ENCODE results near the gene TMED8.

TMED8 gene

DNA sequence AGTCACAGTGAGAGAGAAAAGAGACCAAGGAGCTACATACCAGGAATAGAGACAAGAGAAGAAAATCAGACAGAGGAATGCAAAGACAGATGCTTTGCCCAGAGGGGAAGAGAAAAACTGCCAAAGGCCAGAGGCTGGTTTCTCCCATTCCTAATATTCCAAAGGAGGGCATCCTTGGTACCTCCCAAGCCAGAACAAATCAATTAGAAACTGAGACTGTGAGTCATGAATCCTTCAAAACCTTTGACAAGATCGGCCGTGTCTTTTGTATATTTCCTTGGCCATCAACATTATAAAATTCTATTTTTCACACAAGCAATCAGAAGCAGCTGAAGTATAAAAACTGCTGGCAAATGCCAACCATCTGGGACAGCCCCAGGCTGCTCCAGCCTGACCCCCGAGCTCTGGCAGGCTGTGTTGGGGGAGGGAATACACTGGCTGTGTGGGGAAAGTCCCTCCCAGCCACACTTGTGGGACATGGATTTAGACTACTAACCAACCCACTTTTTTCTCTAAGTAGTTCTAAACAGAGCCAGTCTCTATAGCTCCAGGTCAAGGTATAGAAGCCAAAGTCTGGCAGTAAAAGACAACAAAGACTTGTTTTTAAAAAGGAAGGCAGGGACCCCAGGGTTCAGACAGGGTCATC lies 69.9 kb downstream of the TMED8 start:
- Histone ChIP-seq H3K27ac (ENCODE audit: low read depth, low read length) (no peak overlapping the region), H4K20me1 (ENCODE audit: control insufficient read depth, insufficient read depth, low read depth, low read length) (no peaks in the 10 kb centered on the region), H3K27me3 (ENCODE audit: control insufficient read depth, low read length) (no peaks in the 10 kb centered on the region), H3K36me3 (ENCODE audit: control insufficient read depth, low read length) (no peaks in the 10 kb centered on the region), H3K79me2 (ENCODE audit: control insufficient read depth, low read length) (no peaks in the 10 kb centered on the region), H3F3A (ENCODE audit: control insufficient read depth, insufficient read depth) (no peaks in the 10 kb centered on the region), H3K4me1 (ENCODE audit: control insufficient read depth, low read length) (peaks cover 3% of the 10 kb centered on the region; the same call in 1 of the 2 replicates), H3K9me2 (replicated peaks; ENCODE audit: control insufficient read depth, low read length) (no peaks in the 10 kb centered on the region), H3K4me2 (ENCODE audit: low read length) (no peak overlapping the region), H3K9me3 (ENCODE audit: control insufficient read depth, insufficient read depth, low read length) (no peaks in the 10 kb centered on the region), H3K4me3 (ENCODE audit: low read length) (no peak overlapping the region)
- TF ChIP-seq EZH2phosphoT487 (IDR thresholded peaks at IDR 0.05; ENCODE audit: borderline replicate concordance, low read length): no peak
- TF ChIP-seq, protein P1, sequence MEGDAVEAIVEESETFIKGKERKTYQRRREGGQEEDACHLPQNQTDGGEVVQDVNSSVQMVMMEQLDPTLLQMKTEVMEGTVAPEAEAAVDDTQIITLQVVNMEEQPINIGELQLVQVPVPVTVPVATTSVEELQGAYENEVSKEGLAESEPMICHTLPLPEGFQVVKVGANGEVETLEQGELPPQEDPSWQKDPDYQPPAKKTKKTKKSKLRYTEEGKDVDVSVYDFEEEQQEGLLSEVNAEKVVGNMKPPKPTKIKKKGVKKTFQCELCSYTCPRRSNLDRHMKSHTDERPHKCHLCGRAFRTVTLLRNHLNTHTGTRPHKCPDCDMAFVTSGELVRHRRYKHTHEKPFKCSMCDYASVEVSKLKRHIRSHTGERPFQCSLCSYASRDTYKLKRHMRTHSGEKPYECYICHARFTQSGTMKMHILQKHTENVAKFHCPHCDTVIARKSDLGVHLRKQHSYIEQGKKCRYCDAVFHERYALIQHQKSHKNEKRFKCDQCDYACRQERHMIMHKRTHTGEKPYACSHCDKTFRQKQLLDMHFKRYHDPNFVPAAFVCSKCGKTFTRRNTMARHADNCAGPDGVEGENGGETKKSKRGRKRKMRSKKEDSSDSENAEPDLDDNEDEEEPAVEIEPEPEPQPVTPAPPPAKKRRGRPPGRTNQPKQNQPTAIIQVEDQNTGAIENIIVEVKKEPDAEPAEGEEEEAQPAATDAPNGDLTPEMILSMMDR (IDR thresholded peaks at IDR 0.05; ENCODE audit: low read depth, low read length, poor library complexity, severe bottlenecking): no peak

DNA sequence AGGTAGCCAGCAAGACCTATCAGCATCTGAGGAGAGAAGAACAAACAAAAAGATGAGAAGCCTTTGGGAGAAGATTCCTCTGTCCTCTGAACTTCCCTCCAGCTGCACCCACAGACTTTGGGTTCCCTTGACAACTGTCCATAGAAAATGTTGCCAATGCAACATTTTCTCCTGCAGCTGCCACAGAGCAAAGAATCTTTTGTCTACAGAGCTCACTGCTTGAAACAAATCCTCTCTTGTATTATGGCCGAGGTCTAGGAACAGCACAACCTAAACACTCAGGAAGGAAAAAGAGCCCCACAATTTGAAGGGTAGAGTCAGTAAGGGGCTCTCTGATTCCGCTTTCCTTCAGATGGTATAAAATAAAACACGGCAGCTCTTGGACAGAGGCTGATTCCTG lies 70.5 kb downstream of the TMED8 start:
- H3K4me2 ChIP-seq (ENCODE audit: low read length): no peak overlapping the region
- TF ChIP-seq, protein P1 (IDR thresholded peaks at IDR 0.05; ENCODE audit: low read depth, low read length, poor library complexity, severe bottlenecking): no peak
- no peak for TF ChIP-seq EZH2phosphoT487 (IDR thresholded peaks at IDR 0.05; ENCODE audit: borderline replicate concordance, low read length)

DNA sequence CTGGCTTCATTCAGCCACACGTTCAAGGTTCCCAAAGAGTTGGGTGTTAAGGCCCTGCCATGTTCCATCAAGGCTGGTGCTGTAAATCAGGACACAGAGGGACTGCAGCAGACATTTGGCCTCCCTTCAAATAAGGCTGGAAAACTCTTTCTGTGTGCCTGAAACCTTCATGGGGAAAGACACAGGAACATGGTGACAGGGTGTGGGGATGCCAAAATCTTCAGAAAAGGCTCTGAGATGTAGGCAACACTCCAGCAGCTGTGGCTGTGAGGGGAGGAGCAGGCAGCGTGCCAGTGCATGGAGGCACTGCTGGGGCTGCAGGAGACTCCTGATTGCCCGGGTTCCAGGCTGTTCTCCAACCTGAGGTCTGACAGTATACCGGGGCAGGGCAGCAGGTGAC lies 71.2 kb downstream of the TMED8 start:
- Histone ChIP-seq H4K20me1 (ENCODE audit: control insufficient read depth, insufficient read depth, low read depth, low read length) (no peaks in the 10 kb centered on the region), H3K27me3 (ENCODE audit: control insufficient read depth, low read length) (no peaks in the 10 kb centered on the region), H3K9me3 (ENCODE audit: control insufficient read depth, insufficient read depth, low read length) (no peaks in the 10 kb centered on the region), H3K9me2 (replicated peaks; ENCODE audit: control insufficient read depth, low read length) (no peaks in the 10 kb centered on the region), H3K36me3 (ENCODE audit: control insufficient read depth, low read length) (no peaks in the 10 kb centered on the region), H3K4me2 (ENCODE audit: low read length) (no peak overlapping the region), H3K4me1 (ENCODE audit: control insufficient read depth, low read length) (peaks cover 3% of the 10 kb centered on the region; the same call in 1 of the 2 replicates), H3K27ac (ENCODE audit: low read depth, low read length) (no peak overlapping the region), H3F3A (ENCODE audit: control insufficient read depth, insufficient read depth) (no peaks in the 10 kb centered on the region), H3K79me2 (ENCODE audit: control insufficient read depth, low read length) (no peaks in the 10 kb centered on the region), H3K4me3 (ENCODE audit: low read length) (no peak overlapping the region)
- TF ChIP-seq, protein P1 (IDR thresholded peaks at IDR 0.05; ENCODE audit: low read depth, low read length, poor library complexity, severe bottlenecking): no peak
- TF ChIP-seq EZH2phosphoT487 (IDR thresholded peaks at IDR 0.05; ENCODE audit: borderline replicate concordance, low read length): no peak

More for the DNA sequence above, 70.5 kb downstream of the TMED8 start:
- Histone ChIP-seq H3K9me3 (ENCODE audit: control insufficient read depth, insufficient read depth, low read length) (no peaks in the 10 kb centered on the region), H3K27ac (ENCODE audit: low read depth, low read length) (no peak overlapping the region), H3K27me3 (ENCODE audit: control insufficient read depth, low read length) (no peaks in the 10 kb centered on the region), H3K36me3 (ENCODE audit: control insufficient read depth, low read length) (no peaks in the 10 kb centered on the region), H4K20me1 (ENCODE audit: control insufficient read depth, insufficient read depth, low read depth, low read length) (no peaks in the 10 kb centered on the region), H3F3A (ENCODE audit: control insufficient read depth, insufficient read depth) (no peaks in the 10 kb centered on the region), H3K79me2 (ENCODE audit: control insufficient read depth, low read length) (no peaks in the 10 kb centered on the region), H3K9me2 (replicated peaks; ENCODE audit: control insufficient read depth, low read length) (no peaks in the 10 kb centered on the region), H3K4me1 (ENCODE audit: control insufficient read depth, low read length) (peaks cover 3% of the 10 kb centered on the region; the same call in 1 of the 2 replicates), H3K4me3 (ENCODE audit: low read length) (no peak overlapping the region)
